GM12872 (cell line): ENCODE results near the gene TMOD1.

Experiments
- CTCF ChIP-seq: IDR thresholded peaks from 3 replicates; pipeline ENCODE4 v1.5.1; 2011; ENCODE audit warnings: low read depth, mild to moderate bottlenecking, low read length, moderate library complexity; ENCODE audit not compliant: insufficient read depth

TMOD1 gene

GRCh38 chr9:97604901-97605645 lies 103.6 kb downstream of the TMOD1 start:
- no peak for TF ChIP-seq CTCF

DNA sequence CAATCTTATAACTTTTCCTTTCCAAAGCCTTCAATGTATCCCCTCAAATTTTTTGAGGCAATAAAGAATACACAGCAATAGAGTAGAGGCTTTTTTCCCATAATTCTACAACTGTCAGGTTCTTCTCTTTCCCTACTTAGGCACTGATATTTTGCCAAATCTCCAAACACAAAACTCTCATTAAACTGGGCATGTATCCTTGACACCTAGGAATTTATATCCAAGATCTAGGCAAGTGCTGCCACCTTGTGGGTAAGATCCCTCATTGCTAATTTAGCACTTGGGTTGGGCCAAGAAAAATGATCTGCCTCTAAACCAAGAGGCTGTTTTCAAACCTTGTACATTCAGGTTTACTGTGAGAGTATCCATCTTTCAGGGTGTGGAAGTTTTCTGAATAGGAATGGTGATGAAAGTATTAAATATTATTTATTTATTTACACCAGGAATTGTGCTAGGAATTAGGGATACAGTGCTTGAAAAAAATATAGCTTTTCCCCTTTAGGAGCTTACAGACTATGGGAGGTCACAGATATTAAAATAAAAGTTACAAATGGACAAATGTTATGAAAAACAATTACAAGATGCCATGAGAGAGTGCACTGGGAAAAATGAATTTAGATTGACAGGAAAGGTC lies 114.1 kb downstream of the TMOD1 start:
- peak; percentile 66 for TF ChIP-seq CTCF

GRCh38 chr9:97617939-97618416 lies 116.5 kb downstream of the TMOD1 start:
- no peak for TF ChIP-seq CTCF

DNA sequence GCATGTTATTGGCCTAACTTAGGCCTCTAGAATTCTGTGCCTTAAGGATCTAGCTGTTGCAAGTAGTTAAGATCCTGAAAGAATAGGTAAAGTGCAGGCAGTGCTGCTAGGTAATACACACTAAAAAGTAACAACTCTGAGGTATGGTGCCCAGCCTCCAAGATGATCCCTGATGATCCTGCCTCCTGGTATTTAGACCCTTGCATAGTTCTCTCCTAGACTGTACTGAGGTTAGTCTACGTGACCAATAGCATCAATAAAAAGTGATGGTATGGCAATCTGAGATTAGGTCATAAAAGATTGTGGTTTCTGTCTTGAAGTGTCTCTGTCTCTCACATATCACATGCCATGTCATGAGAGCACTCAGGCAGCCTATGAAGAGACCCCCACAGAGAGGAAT lies 122.5 kb downstream of the TMOD1 start:
- TF ChIP-seq CTCF, result no peak

GRCh38 chr9:97625620-97626019 lies 124.2 kb downstream of the TMOD1 start:
- TF ChIP-seq CTCF, result no peak

- no peak for TF ChIP-seq CTCF
Observed at GRCh38 chr9:97627624-97628023, 126.2 kb downstream of the TMOD1 start.

- TF ChIP-seq CTCF, result no peak
Observed at GRCh38 chr9:97628668-97629067, 127.2 kb downstream of the TMOD1 start.
